ENCODE results near the gene TAGLN2.

DNA sequence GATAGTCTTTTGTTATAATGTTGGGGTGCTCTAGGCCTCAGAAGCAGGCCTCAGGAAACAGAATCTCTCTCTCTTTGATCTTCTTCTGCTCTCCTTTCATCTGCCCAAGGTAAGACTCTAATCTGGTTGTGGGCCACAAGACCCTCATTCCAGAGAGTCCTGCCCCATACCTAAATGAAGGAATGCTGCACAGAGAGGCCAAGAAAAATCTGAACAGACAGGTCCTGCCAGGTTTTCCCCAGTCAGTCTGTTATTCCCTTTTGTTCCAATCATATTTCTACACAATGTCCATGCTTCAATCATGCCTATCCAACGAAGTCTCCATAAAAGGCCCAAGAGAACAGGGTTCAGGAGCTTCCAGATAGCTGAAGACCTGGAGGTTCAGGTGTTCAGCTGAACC lies 18.3 kb downstream of the TAGLN2 start:
- TF ChIP-seq, protein P1, sequence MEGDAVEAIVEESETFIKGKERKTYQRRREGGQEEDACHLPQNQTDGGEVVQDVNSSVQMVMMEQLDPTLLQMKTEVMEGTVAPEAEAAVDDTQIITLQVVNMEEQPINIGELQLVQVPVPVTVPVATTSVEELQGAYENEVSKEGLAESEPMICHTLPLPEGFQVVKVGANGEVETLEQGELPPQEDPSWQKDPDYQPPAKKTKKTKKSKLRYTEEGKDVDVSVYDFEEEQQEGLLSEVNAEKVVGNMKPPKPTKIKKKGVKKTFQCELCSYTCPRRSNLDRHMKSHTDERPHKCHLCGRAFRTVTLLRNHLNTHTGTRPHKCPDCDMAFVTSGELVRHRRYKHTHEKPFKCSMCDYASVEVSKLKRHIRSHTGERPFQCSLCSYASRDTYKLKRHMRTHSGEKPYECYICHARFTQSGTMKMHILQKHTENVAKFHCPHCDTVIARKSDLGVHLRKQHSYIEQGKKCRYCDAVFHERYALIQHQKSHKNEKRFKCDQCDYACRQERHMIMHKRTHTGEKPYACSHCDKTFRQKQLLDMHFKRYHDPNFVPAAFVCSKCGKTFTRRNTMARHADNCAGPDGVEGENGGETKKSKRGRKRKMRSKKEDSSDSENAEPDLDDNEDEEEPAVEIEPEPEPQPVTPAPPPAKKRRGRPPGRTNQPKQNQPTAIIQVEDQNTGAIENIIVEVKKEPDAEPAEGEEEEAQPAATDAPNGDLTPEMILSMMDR (IDR thresholded peaks at IDR 0.05; ENCODE audit: insufficient read depth, low read length), result no peak
- TF ChIP-seq, protein P2, sequence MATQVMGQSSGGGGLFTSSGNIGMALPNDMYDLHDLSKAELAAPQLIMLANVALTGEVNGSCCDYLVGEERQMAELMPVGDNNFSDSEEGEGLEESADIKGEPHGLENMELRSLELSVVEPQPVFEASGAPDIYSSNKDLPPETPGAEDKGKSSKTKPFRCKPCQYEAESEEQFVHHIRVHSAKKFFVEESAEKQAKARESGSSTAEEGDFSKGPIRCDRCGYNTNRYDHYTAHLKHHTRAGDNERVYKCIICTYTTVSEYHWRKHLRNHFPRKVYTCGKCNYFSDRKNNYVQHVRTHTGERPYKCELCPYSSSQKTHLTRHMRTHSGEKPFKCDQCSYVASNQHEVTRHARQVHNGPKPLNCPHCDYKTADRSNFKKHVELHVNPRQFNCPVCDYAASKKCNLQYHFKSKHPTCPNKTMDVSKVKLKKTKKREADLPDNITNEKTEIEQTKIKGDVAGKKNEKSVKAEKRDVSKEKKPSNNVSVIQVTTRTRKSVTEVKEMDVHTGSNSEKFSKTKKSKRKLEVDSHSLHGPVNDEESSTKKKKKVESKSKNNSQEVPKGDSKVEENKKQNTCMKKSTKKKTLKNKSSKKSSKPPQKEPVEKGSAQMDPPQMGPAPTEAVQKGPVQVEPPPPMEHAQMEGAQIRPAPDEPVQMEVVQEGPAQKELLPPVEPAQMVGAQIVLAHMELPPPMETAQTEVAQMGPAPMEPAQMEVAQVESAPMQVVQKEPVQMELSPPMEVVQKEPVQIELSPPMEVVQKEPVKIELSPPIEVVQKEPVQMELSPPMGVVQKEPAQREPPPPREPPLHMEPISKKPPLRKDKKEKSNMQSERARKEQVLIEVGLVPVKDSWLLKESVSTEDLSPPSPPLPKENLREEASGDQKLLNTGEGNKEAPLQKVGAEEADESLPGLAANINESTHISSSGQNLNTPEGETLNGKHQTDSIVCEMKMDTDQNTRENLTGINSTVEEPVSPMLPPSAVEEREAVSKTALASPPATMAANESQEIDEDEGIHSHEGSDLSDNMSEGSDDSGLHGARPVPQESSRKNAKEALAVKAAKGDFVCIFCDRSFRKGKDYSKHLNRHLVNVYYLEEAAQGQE (IDR thresholded peaks at IDR 0.05; ENCODE audit: insufficient replicate concordance, low read depth), result no peak
- no peak for TF ChIP-seq POLR2AphosphoS5 (IDR thresholded peaks at IDR 0.05; ENCODE audit: low read depth)
